ENCODE results near the gene PJA2.

PJA2 gene

GRCh38 chr5:109351988-109352864 is 57.5 kb downstream of the PJA2 start:
- no peak for TF ChIP-seq CTCF (IDR thresholded peaks at IDR 0.05; ENCODE audit: low read depth, low read length)
- no peak for DNase-seq (ENCODE audit: extremely low read depth, low read depth)

GRCh38 chr5:109350537-109351270 is 59.1 kb downstream of the PJA2 start:
- no peak for DNase-seq (ENCODE audit: extremely low read depth, low read depth)
- TF ChIP-seq CTCF (IDR thresholded peaks at IDR 0.05; ENCODE audit: low read depth, low read length): no peak

- TF ChIP-seq CTCF (IDR thresholded peaks at IDR 0.05; ENCODE audit: low read depth, low read length): no peak
- no peak for DNase-seq (ENCODE audit: extremely low read depth, low read depth)
Measured at GRCh38 chr5:109349388-109349787, 60.4 kb downstream of the PJA2 start.

GRCh38 chr5:109347252-109347888 is 62.4 kb downstream of the PJA2 start:
- no peak for TF ChIP-seq CTCF (IDR thresholded peaks at IDR 0.05; ENCODE audit: low read depth, low read length)
- no peak for DNase-seq (ENCODE audit: extremely low read depth, low read depth)

GRCh38 chr5:109345699-109346098 is 64.1 kb downstream of the PJA2 start:
- no peak for DNase-seq (ENCODE audit: extremely low read depth, low read depth)

GRCh38 chr5:109340351-109340750 is 69.4 kb downstream of the PJA2 start:
- TF ChIP-seq CTCF (IDR thresholded peaks at IDR 0.05; ENCODE audit: low read depth, low read length): no peak
- DNase-seq (ENCODE audit: extremely low read depth, low read depth): no peak

More at GRCh38 chr5:109345699-109346098, 64.1 kb downstream of the PJA2 start:
- no peak for TF ChIP-seq CTCF (IDR thresholded peaks at IDR 0.05; ENCODE audit: low read depth, low read length)
